Stimulated activated effector memory CD8-positive, alpha-beta T cell treated with anti-CD3 and anti-CD28 coated beads, Interleukin-12 subunit alpha, Interleukin-12 subunit beta, amount 100 ng/mL, for 72 hours (primary cell): Measurements from ENCODE around the gene SLC12A3.

Source experiments
- ATAC-seq: fragments of 150-1000 bp; cut with Tn5 transposase; 2 replicates; pipeline ENCODE4 v1.10.0; 2021
- DNase-seq, 2 donors: peaks; one replicate each; pipeline ENCODE4 v3.0.0; 2021 to 2022; ENCODE audit warnings: low spot score in 2 of 2
- H3K27ac Mint-ChIP-seq: one replicate; pipeline ENCODE4 v1.8.0; 2022; ENCODE audit warnings: mild to moderate bottlenecking, mixed read lengths
- H3K36me3 Mint-ChIP-seq: one replicate; pipeline ENCODE4 v1.8.0; 2022; ENCODE audit warnings: mild to moderate bottlenecking, mixed read lengths
- H3K4me1 Mint-ChIP-seq: one replicate; pipeline ENCODE4 v1.8.0; 2022; ENCODE audit warnings: mixed read lengths
- H3K4me3 Mint-ChIP-seq: one replicate; pipeline ENCODE4 v1.8.0; 2022; ENCODE audit warnings: mild to moderate bottlenecking, mixed read lengths
- H3K9me3 Mint-ChIP-seq: one replicate; pipeline ENCODE4 v1.8.0; 2022; ENCODE audit warnings: mixed read lengths

SLC12A3 gene

GRCh38 chr16:56838622-56839337 is 26.2 kb upstream of the SLC12A3 start:
- Mint-ChIP-seq H3K36me3 (peaks cover 100% of the 10 kb centered on the region), H3K4me3 (no peak overlapping the region), H3K9me3 (no peaks in the 10 kb centered on the region), H3K4me1 (no peaks in the 10 kb centered on the region), H3K27ac (no peak overlapping the region)
- DNase-seq, result no peak
- no peak for ATAC-seq

DNA sequence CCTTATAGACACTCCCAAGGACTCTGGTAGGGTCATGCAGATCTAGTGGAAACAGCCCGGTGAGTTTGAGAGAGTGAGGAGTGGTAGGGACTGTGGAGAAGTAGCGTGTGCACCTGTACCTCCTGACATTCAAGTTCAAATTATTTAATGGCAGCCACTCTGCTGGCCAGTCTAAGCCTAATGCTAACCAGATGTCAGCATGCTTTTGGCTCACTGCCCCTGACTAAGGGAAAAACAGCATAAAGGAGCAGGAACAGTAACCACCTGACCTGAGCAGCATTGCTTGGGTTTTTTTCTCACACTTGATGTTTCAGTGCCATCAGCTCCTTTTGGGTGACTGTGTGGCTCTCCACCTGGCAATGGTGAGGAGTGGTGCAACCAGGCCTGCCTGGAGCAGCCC is 23.8 kb upstream of the SLC12A3 start:
- H3K36me3 Mint-ChIP-seq, result peaks cover 100% of the 10 kb centered on the region
- peak overlapping the region; percentile 60 for H3K27ac Mint-ChIP-seq
- DNase-seq, result no peak
- no peak for ATAC-seq
- no peaks in the 10 kb centered on the region for H3K4me1 Mint-ChIP-seq
- H3K9me3 Mint-ChIP-seq, result no peaks in the 10 kb centered on the region
- H3K4me3 Mint-ChIP-seq, result no peak overlapping the region

- ATAC-seq (no peak), DNase-seq (no peak)
- Mint-ChIP-seq H3K9me3 (no peaks in the 10 kb centered on the region), H3K27ac (peak overlapping the region; percentile 60), H3K36me3 (peaks cover 95% of the 10 kb centered on the region), H3K4me1 (peaks cover under 1% of the 10 kb centered on the region), H3K4me3 (no peak overlapping the region)
Measured at GRCh38 chr16:56841659-56842058, 23.3 kb upstream of the SLC12A3 start.

GRCh38 chr16:56842133-56842532 is 22.9 kb upstream of the SLC12A3 start:
- peaks cover 6% of the 10 kb centered on the region for H3K4me1 Mint-ChIP-seq
- no peaks in the 10 kb centered on the region for H3K9me3 Mint-ChIP-seq
- H3K4me3 Mint-ChIP-seq, result no peak overlapping the region
- H3K36me3 Mint-ChIP-seq, result peaks cover 91% of the 10 kb centered on the region
- ATAC-seq (no peak), DNase-seq (no peak)
- H3K27ac Mint-ChIP-seq, result peak overlapping the region; percentile 60

DNA sequence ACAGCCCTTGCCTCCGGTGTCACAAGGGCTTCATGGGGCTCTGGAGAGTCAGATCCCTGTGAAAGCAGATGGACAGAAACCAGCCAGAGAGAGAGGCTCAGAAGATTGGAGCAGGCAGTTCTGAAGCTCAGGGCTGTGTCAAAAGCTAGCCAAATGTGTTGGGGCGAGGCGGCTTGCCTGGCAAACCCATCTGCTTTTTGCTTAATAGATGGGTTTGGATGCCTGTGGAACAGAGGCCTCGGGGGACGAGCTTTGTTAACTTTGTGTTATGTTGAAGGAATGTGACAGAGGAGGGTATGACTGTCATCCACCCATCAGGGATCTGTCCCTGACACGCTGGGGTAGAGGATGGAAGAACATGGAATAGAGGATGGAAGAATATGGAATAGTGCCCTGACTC is 21.0 kb upstream of the SLC12A3 start:
- Mint-ChIP-seq H3K4me1 (peaks cover 18% of the 10 kb centered on the region), H3K4me3 (no peak overlapping the region), H3K36me3 (peaks cover 71% of the 10 kb centered on the region), H3K9me3 (no peaks in the 10 kb centered on the region), H3K27ac (peak overlapping the region; percentile 15)
- DNase-seq (no peak), ATAC-seq (no peak)

- Mint-ChIP-seq H3K36me3 (peaks cover 39% of the 10 kb centered on the region), H3K4me3 (peak overlapping the region; percentile 25), H3K9me3 (no peaks in the 10 kb centered on the region), H3K4me1 (peaks cover 18% of the 10 kb centered on the region), H3K27ac (peak overlapping the region; percentile 7)
- ATAC-seq (peak; percentile 68), DNase-seq (no peak)
Measured at GRCh38 chr16:56847173-56847910, 17.7 kb upstream of the SLC12A3 start.

GRCh38 chr16:56848029-56848936 is 16.7 kb upstream of the SLC12A3 start:
- Mint-ChIP-seq H3K9me3 (no peaks in the 10 kb centered on the region), H3K36me3 (peaks cover 29% of the 10 kb centered on the region), H3K27ac (peak overlapping the region; percentile 7), H3K4me3 (peak overlapping the region; percentile 25), H3K4me1 (peaks cover 18% of the 10 kb centered on the region)
- peak; percentile 76 for ATAC-seq
- DNase-seq, result no peak

DNA sequence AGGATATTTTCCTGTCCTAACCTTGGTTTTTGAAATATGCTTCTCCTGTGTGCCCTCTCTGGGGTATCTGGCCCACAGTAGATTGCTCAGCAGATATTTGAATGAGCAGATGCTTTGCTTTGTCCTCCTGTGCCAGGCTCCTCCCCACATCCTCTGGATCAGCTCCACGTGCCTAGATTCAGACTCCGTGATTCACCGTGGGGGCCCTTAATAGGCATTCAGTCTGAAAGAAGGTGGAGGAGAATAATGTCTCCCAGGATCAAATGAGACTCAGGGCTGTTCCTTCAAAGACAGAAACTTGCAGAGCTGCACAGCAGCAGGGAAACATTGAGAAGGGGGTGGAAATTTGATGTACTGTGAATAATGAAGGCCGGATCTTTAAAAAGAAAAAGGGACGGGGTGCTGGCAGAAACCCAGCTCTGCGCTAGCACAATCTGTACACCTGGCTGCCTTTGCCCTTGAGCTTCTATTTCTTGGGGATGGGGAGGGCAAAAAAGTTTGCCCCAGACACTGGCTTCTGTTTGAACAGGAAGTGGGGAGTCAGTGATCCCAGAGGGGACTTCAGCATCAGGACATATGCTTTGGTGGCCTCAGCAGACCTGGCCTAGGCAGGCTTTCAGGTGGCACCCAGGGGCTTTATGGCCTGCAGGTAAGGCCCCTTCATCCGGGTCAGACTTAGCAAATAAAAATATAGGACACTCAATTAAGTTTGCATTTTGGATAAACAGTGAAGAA is 15.9 kb upstream of the SLC12A3 start:
- no peaks in the 10 kb centered on the region for H3K9me3 Mint-ChIP-seq
- peaks cover 21% of the 10 kb centered on the region for H3K36me3 Mint-ChIP-seq
- DNase-seq (no peak), ATAC-seq (no peak)
- H3K27ac Mint-ChIP-seq, result peak overlapping the region; percentile 72
- H3K4me3 Mint-ChIP-seq, result no peak overlapping the region
- H3K4me1 Mint-ChIP-seq, result peaks cover 18% of the 10 kb centered on the region

DNA sequence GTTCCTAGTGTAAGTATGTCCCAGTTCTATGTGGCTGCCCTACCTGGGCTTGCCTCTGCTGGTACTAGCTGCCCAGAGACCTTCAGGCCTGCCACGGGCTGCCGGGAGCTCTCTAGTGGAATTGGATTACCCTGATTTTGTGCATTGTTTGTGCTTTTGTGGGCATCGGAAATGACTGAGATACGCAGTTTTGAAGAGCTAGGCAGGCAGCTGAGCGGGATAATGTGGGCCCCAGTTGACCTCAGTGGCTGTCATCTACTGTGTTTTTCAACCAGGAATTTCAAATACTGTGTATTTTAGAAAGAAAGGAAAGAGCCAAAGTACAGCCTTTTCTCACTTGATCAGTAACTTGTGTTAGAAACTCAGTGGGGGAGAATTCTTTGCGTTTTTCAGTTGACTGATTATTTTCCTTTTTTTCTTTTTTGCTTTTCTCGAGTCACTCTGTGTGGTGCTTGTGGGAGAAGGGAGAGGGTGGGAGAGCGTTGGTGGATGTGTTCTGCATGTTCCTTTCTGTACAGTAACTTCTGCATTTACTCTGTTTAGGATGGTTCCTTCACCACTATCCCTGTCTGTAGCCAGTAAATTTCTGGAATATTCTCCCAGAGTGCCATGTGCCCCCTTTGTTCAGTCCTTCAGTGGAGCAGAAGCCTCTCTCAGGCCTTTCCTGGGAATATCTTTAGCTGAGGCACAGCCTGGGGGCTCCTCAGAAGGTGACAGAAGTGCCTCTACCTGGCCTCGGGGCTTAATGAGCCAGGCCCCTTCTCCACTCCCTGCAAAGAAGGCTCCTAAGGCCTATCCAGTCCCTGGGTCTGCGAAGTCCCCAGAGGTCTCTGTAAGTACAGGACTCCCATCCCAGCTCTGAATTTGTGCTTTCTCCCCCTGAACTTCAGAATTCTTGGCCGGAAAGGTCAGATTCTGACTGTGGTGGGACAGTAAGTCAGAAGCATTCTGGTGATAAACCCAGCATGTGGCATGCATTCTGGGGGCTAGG is 15.0 kb upstream of the SLC12A3 start:
- no peaks in the 10 kb centered on the region for H3K9me3 Mint-ChIP-seq
- H3K36me3 Mint-ChIP-seq, result peaks cover 12% of the 10 kb centered on the region
- peak overlapping the region; percentile 72 for H3K27ac Mint-ChIP-seq
- no peak overlapping the region for H3K4me3 Mint-ChIP-seq
- H3K4me1 Mint-ChIP-seq, result peaks cover 18% of the 10 kb centered on the region
- DNase-seq (no peak), ATAC-seq (no peak)

DNA sequence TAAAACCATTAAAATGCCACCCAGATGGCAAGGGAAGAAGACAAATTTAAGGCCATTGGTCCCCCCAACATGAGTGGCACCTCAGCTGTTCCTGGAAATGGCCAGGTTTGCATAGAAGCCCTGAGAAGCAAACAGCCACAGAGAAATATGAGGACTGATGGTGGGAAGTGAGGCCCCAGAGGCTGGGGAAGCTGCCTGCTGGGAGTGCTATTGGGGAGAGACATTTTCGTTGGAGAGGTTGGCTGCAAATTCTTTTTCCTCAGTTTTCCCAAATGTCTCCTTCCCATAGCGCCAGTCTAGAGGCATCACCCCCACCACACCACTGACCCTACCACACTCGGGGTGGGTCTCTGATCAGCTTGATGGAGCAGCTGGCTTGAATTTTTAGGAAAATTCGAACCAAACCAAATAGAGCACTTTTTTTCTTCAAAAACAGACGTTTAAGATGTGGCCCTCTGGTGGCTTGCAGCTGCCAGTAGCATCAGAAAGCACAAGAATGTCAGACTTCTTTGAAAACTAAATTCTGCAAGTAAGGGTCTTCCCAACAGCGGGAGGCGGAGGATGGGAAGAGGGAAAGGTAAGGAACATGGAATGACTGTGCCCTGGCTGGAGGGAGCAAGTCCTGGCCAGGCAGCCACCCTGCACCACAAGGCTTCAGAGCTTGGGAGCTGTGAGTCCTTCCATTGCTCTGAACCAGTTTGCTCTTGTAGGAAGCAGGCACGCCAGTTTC is 13.2 kb upstream of the SLC12A3 start:
- DNase-seq, result no peak
- H3K27ac Mint-ChIP-seq, result no peak overlapping the region
- ATAC-seq, result no peak
- peaks cover 15% of the 10 kb centered on the region for H3K4me1 Mint-ChIP-seq
- no peaks in the 10 kb centered on the region for H3K36me3 Mint-ChIP-seq
- no peak overlapping the region for H3K4me3 Mint-ChIP-seq
- H3K9me3 Mint-ChIP-seq, result no peaks in the 10 kb centered on the region

- DNase-seq (no peak), ATAC-seq (no peak)
- H3K4me3 Mint-ChIP-seq, result no peak overlapping the region
- H3K4me1 Mint-ChIP-seq, result peaks cover 11% of the 10 kb centered on the region
- no peaks in the 10 kb centered on the region for H3K9me3 Mint-ChIP-seq
- H3K36me3 Mint-ChIP-seq, result no peaks in the 10 kb centered on the region
- H3K27ac Mint-ChIP-seq, result no peak overlapping the region
Measured at GRCh38 chr16:56852401-56852730, 12.6 kb upstream of the SLC12A3 start.

DNA sequence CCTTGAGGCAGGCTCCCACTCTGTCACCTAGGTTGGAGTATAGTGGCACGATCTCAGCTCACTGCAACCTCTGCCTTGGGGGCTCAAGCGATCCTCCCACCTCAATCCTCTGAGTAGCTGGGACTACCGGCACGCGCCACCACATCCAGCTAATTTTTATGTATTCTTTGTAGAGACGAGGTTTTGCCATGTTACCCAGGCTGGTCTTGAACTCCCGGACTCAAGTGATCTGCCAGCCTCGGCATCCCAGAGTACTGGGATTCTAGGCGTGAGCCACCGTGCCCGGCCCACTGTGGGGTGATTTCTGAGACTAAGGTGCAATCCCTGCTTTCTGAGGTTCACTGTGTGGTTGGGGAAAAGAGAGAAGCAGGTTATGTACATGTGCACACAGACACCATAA is 12.0 kb upstream of the SLC12A3 start:
- H3K36me3 Mint-ChIP-seq, result no peaks in the 10 kb centered on the region
- no peaks in the 10 kb centered on the region for H3K9me3 Mint-ChIP-seq
- no peak overlapping the region for H3K27ac Mint-ChIP-seq
- H3K4me1 Mint-ChIP-seq, result peaks cover 5% of the 10 kb centered on the region
- DNase-seq, result no peak
- no peak overlapping the region for H3K4me3 Mint-ChIP-seq
- no peak for ATAC-seq

DNA sequence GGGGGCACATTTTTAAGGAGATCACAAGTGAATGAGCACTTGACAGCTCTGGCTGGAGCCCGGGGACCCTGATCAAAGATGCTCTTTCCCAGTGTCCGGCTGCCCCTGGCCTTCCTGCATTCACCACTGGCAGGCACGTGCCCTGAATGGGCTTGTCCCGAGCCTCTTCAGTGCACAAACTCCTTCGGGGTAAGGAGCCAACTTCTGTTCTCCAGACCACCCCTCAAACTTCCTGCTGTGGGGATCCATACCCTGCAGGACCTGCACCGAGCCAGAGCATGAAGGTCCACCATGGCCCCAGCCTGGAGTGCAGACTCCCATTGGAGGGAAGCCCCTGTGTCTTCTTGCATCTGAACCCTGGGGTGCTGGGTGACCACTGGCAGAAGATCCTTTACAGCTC is 9.8 kb upstream of the SLC12A3 start:
- DNase-seq, result no peak
- Mint-ChIP-seq H3K9me3 (no peaks in the 10 kb centered on the region), H3K36me3 (no peaks in the 10 kb centered on the region), H3K4me1 (peaks cover 14% of the 10 kb centered on the region), H3K4me3 (no peak overlapping the region), H3K27ac (no peak overlapping the region)
- no peak for ATAC-seq
